H9 (cell line): ENCODE data around the gene CYFIP1. TPM values are rescaled to one million over a fixed set of nuclear protein-coding genes. Genes with fewer than 3 reads are reported as not detected.

Experiments used
- DNase-seq: peaks from one replicate; pipeline ENCODE4 v3.0.0-alpha.2; 2017
- H2AFZ ChIP-seq: one replicate; pipeline ENCODE4 v1.6.1; 2013; ENCODE audit warnings: mild to moderate bottlenecking, low read length, control low read depth, moderate library complexity
- H2AK5ac ChIP-seq: 2 replicates; pipeline ENCODE4 v1.6.1; 2013; ENCODE audit warnings: low read length, control low read depth, mixed read lengths; ENCODE audit not compliant: insufficient read length
- H2BK120ac ChIP-seq: one replicate; pipeline ENCODE4 v1.6.1; 2013; ENCODE audit warnings: low read depth, mild to moderate bottlenecking, low read length, control low read depth, inconsistent platforms; ENCODE audit not compliant: poor library complexity, severe bottlenecking
- H2BK12ac ChIP-seq: 2 replicates; pipeline ENCODE4 v1.6.1; 2013; ENCODE audit warnings: low read length, control low read depth, mixed read lengths, low read depth; ENCODE audit not compliant: insufficient read length
- H2BK15ac ChIP-seq: 2 replicates; pipeline ENCODE4 v1.6.1; 2013; ENCODE audit warnings: low read depth, low read length, control low read depth
- H2BK20ac ChIP-seq: one replicate; pipeline ENCODE4 v1.6.1; 2013; ENCODE audit warnings: low read depth, mild to moderate bottlenecking, low read length, control low read depth, inconsistent platforms; ENCODE audit not compliant: poor library complexity, severe bottlenecking
- H2BK5ac ChIP-seq: 2 replicates; pipeline ENCODE4 v1.6.1; 2013; ENCODE audit warnings: low read length, control low read depth, mixed read lengths; ENCODE audit not compliant: insufficient read length
- H3K14ac ChIP-seq: 2 replicates; pipeline ENCODE4 v1.6.1; 2013; ENCODE audit warnings: low read length, control low read depth; ENCODE audit not compliant: insufficient read depth
- H3K18ac ChIP-seq: 2 replicates; pipeline ENCODE4 v1.6.1; 2013; ENCODE audit warnings: low read depth, mild to moderate bottlenecking, mixed read lengths, low read length, control low read depth; ENCODE audit not compliant: insufficient read length
- H3K23ac ChIP-seq: 2 replicates; pipeline ENCODE4 v1.6.1; 2013; ENCODE audit warnings: low read length, control low read depth, mixed read lengths, low read depth; ENCODE audit not compliant: insufficient read length
- H3K23me2 ChIP-seq: 2 replicates; pipeline ENCODE4 v1.6.1; 2013; ENCODE audit warnings: low read depth, mild to moderate bottlenecking, mixed read lengths, low read length, control low read depth; ENCODE audit not compliant: insufficient read length, poor library complexity, severe bottlenecking
- H3K27ac ChIP-seq: 2 replicates; pipeline ENCODE4 v1.5.1; 2013; ENCODE audit warnings: low read length, control low read depth, mixed read lengths, low read depth; ENCODE audit not compliant: insufficient read length
- H3K27me3 ChIP-seq: 2 replicates; pipeline ENCODE4 v1.6.1; 2013; ENCODE audit warnings: low read length, control low read depth, inconsistent platforms; ENCODE audit not compliant: insufficient read depth
- H3K4ac ChIP-seq: 2 replicates; pipeline ENCODE4 v1.6.1; 2013; ENCODE audit warnings: low read depth, mild to moderate bottlenecking, control low read depth, inconsistent platforms, low read length, moderate library complexity
- H3K4me1 ChIP-seq: 2 replicates; pipeline ENCODE4 v1.6.1; 2013; ENCODE audit warnings: low read length, control low read depth, inconsistent platforms; ENCODE audit not compliant: insufficient read depth
- H3K4me2 ChIP-seq: 2 replicates; pipeline ENCODE4 v1.6.1; 2013; ENCODE audit warnings: low read length, control low read depth, mixed read lengths; ENCODE audit not compliant: insufficient read length, insufficient read depth
- H3K56ac ChIP-seq: 2 replicates; pipeline ENCODE4 v1.6.1; 2013; ENCODE audit warnings: low read depth, mild to moderate bottlenecking, mixed read lengths, low read length, control low read depth; ENCODE audit not compliant: insufficient read length
- H3K79me1 ChIP-seq: 2 replicates; pipeline ENCODE4 v1.6.1; 2013; ENCODE audit warnings: low read depth, mild to moderate bottlenecking, moderate library complexity, low read length, control low read depth, inconsistent platforms; ENCODE audit not compliant: insufficient read depth, poor library complexity, severe bottlenecking
- H3K79me2 ChIP-seq: 2 replicates; pipeline ENCODE4 v1.6.1; 2013; ENCODE audit warnings: low read length, control low read depth, inconsistent platforms; ENCODE audit not compliant: insufficient read depth
- H3K9ac ChIP-seq: 2 replicates; pipeline ENCODE4 v1.6.1; 2013; ENCODE audit warnings: low read length, control low read depth, mixed read lengths; ENCODE audit not compliant: insufficient read length; ENCODE audit errors: extremely low read depth
- H3K9me3 ChIP-seq: one replicate; pipeline ENCODE4 v1.6.1; 2013; ENCODE audit warnings: low read depth, low read length, inconsistent platforms; ENCODE audit not compliant: control insufficient read depth
- H3T11ph ChIP-seq: one replicate; pipeline ENCODE4 v1.6.1; 2013; ENCODE audit warnings: mild to moderate bottlenecking, low read length, control low read depth, inconsistent platforms
- H4K20me1 ChIP-seq: one replicate; pipeline ENCODE4 v1.6.1; 2013; ENCODE audit not compliant: control insufficient read depth, insufficient read length, insufficient read depth
- H4K5ac ChIP-seq: 2 replicates; pipeline ENCODE4 v1.6.1; 2013; ENCODE audit warnings: low read depth, mild to moderate bottlenecking, mixed read lengths, low read length, control low read depth; ENCODE audit not compliant: insufficient read length
- H4K8ac ChIP-seq: replicated peaks from 2 replicates; pipeline ENCODE4 v1.6.1; 2013; ENCODE audit warnings: low read length, control low read depth, mixed read lengths, low read depth; ENCODE audit not compliant: insufficient read length
- H4K91ac ChIP-seq: 2 replicates; pipeline ENCODE4 v1.6.1; 2013; ENCODE audit warnings: low read depth, mild to moderate bottlenecking, moderate library complexity, mixed read lengths, low read length, control low read depth; ENCODE audit not compliant: insufficient read length
- H3K27ac Mint-ChIP-seq, 3 experiments: 2 replicates in 2 of 3; 3 replicates in 1 of 3; pipeline ENCODE4 v1.8.0; 2020 to 2021; ENCODE audit warnings: mixed read lengths in 3 of 3, mild to moderate bottlenecking in 1 of 3, moderate library complexity in 1 of 3
- H3K27me3 Mint-ChIP-seq: 2 replicates; pipeline ENCODE4 v1.8.0; 2021; ENCODE audit warnings: low read depth, mild to moderate bottlenecking, moderate library complexity, mixed read lengths
- H3K36me3 Mint-ChIP-seq, 3 experiments: 2 replicates in 2 of 3; 3 replicates in 1 of 3; pipeline ENCODE4 v1.8.0; 2020 to 2021; ENCODE audit warnings: low read depth in 3 of 3, mixed read lengths in 3 of 3; ENCODE audit not compliant: insufficient read depth in 1 of 3
- H3K4me1 Mint-ChIP-seq, 2 experiments: 2 replicates each; pipeline ENCODE4 v1.8.0; 2020; ENCODE audit warnings: mixed read lengths in 2 of 2
- H3K4me3 Mint-ChIP-seq, 2 experiments: 2 replicates in 1 of 2; 3 replicates in 1 of 2; pipeline ENCODE4 v1.8.0; 2020 to 2021; ENCODE audit warnings: mild to moderate bottlenecking in 2 of 2, mixed read lengths in 2 of 2, moderate library complexity in 1 of 2
- H3K9me3 Mint-ChIP-seq, 2 experiments: 2 replicates in 1 of 2; 3 replicates in 1 of 2; pipeline ENCODE4 v1.8.0; 2020; ENCODE audit warnings: mild to moderate bottlenecking in 2 of 2, mixed read lengths in 2 of 2, moderate library complexity in 1 of 2
- WGBS: extraction: QIAGEN DNeasy Blood & Tissue Kit; methylation state at CpG from one replicate; pipeline ENCODE4 v1.1.7; 2013; ENCODE audit warnings: missing lambda C conversion rate, low lambda C conversion rate, mixed read lengths; ENCODE audit not compliant: insufficient read length; ENCODE audit errors: extremely low coverage; 5-methylcytosine and 5-hydroxymethylcytosine counted together
- total RNA-seq: library from RNA; stranded (reverse); gene quantifications from 2 replicates; pipeline ENCODE4 v1.2.1, GENCODE V29; 2021
- TF ChIP-seq, protein P1 (sequence below): fragments of 200-600 bp; sonication (generic); conservative IDR thresholded peaks from 3 replicates; pipeline ENCODE4 v1.8.0; 2021; ENCODE audit warnings: antibody characterized with exemption, mild to moderate bottlenecking

Gene CYFIP1
- total RNA-seq, 1 experiment from 2014 or later = 71.2 TPM

DNA sequence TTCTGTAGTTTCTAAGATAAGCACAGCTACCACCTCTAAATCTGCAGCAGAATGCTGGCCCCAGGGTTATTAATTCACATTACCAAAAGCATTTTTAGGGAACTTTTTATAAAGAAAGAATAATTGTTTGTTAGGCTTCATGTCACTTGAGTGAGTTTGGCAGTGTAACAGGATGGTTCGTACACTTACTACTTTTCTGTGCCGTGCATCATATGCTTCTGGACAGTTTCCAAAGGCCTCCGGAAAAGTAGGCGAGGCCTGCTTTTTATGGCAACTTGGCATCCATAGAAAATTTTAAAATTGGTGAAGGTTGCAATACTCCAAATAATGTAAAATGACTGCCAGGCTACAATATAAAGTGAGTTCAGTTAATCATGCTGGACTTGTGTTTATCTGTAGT, 111.7 kb downstream of the CYFIP1 start:
- Histone ChIP-seq H2BK20ac (no peak overlapping the region), H3K9me3 (no peaks in the 10 kb centered on the region), H3K23me2 (no peaks in the 10 kb centered on the region), H3K4ac (no peak overlapping the region), H2BK5ac (no peak overlapping the region), H3T11ph (no peak overlapping the region), H3K18ac (no peak overlapping the region), H4K20me1 (no peaks in the 10 kb centered on the region), H3K56ac (no peak overlapping the region), H3K4me1 (peaks cover 3% of the 10 kb centered on the region; the same call in 1 of the 2 replicates), H3K79me2 (peaks cover 1% of the 10 kb centered on the region; the same call in 1 of the 2 replicates), H3K9ac (no peak overlapping the region), H2BK12ac (no peak overlapping the region), H4K91ac (no peak overlapping the region), H2BK15ac (no peak overlapping the region), H2AK5ac (no peak overlapping the region), H2AFZ (no peak overlapping the region), H4K8ac (no peak overlapping the region), H3K79me1 (peaks cover 3% of the 10 kb centered on the region), H3K23ac (no peak overlapping the region), H4K5ac (no peak overlapping the region), H3K27me3 (no peaks in the 10 kb centered on the region), H2BK120ac (no peak overlapping the region), H3K14ac (no peak overlapping the region), H3K27ac (no peak overlapping the region), H3K4me2 (no peak overlapping the region)
- no CpG with 5 or more reads among the region's 4 CpGs for WGBS
- H3K4me1 Mint-ChIP-seq = peaks cover 9 to 12% of the 10 kb centered on the region in 2 experiments
- H3K36me3 Mint-ChIP-seq = peaks cover 51 to 94% (median 75%) of the 10 kb centered on the region in 3 experiments
- TF ChIP-seq, protein P1, sequence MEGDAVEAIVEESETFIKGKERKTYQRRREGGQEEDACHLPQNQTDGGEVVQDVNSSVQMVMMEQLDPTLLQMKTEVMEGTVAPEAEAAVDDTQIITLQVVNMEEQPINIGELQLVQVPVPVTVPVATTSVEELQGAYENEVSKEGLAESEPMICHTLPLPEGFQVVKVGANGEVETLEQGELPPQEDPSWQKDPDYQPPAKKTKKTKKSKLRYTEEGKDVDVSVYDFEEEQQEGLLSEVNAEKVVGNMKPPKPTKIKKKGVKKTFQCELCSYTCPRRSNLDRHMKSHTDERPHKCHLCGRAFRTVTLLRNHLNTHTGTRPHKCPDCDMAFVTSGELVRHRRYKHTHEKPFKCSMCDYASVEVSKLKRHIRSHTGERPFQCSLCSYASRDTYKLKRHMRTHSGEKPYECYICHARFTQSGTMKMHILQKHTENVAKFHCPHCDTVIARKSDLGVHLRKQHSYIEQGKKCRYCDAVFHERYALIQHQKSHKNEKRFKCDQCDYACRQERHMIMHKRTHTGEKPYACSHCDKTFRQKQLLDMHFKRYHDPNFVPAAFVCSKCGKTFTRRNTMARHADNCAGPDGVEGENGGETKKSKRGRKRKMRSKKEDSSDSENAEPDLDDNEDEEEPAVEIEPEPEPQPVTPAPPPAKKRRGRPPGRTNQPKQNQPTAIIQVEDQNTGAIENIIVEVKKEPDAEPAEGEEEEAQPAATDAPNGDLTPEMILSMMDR = no peak
- no peak overlapping the region for H3K27ac Mint-ChIP-seq
- no peak overlapping the region for H3K4me3 Mint-ChIP-seq
- no peaks in the 10 kb centered on the region; a peak in 1 of 5 replicates for H3K9me3 Mint-ChIP-seq
- no peaks in the 10 kb centered on the region; the same call in 1 of the 2 replicates for H3K27me3 Mint-ChIP-seq
- DNase-seq = no peak
